HFF-Myc (cell line): ENCODE data around the gene SYDE1.

Experiments used
- DNase-seq: peaks from one replicate; pipeline ENCODE4 v3.0.0-alpha.2; 2011; ENCODE audit warnings: low read depth; ENCODE audit errors: extremely low read depth
- H3K4me3 ChIP-seq: replicated peaks from 2 replicates; pipeline ENCODE4 v1.5.1; 2011; ENCODE audit warnings: low read depth, mild to moderate bottlenecking, control low read depth, low read length
- CTCF ChIP-seq: IDR thresholded peaks from 2 replicates; pipeline ENCODE4 v1.5.1; 2012; ENCODE audit warnings: mild to moderate bottlenecking, low read depth, low read length, control low read depth; ENCODE audit errors: missing control alignments

Gene SYDE1

GRCh38 chr19:15128162-15128770 lies 21.1 kb downstream of the SYDE1 start:
- no peak for TF ChIP-seq CTCF
- DNase-seq: no peak
- no peak overlapping the region for H3K4me3 ChIP-seq

- TF ChIP-seq CTCF: no peak
- no peak for DNase-seq
- no peak overlapping the region for H3K4me3 ChIP-seq
These were observed 22.8 kb downstream of the SYDE1 start for GRCh38 chr19:15129856-15130585.

- no peak overlapping the region for H3K4me3 ChIP-seq
- no peak for TF ChIP-seq CTCF
These were observed 29.2 kb downstream of the SYDE1 start for GRCh38 chr19:15136234-15136954.

GRCh38 chr19:15137777-15138176 lies 30.6 kb downstream of the SYDE1 start:
- no peak for TF ChIP-seq CTCF
- no peak overlapping the region for H3K4me3 ChIP-seq
- DNase-seq: no peak

More at GRCh38 chr19:15136234-15136954, 29.2 kb downstream of the SYDE1 start:
- no peak for DNase-seq

- no peak for DNase-seq
- TF ChIP-seq CTCF: no peak
- H3K4me3 ChIP-seq: no peak overlapping the region
These were observed 31.2 kb downstream of the SYDE1 start for GRCh38 chr19:15138427-15138826.

GRCh38 chr19:15141143-15141542 lies 33.9 kb downstream of the SYDE1 start:
- TF ChIP-seq CTCF: no peak
- DNase-seq: no peak
- H3K4me3 ChIP-seq: no peak overlapping the region
